Astrocyte (in vitro differentiated cells and primary cell): ENCODE data around the gene PPP2R5A. TPM values are rescaled to one million over a fixed set of nuclear protein-coding genes. Genes with fewer than 3 reads are reported as not detected.
"Not testable (repeated sequence)": the region's sequence is repeated elsewhere in the genome, so short reads cannot be mapped to it uniquely, and the experiment has no call there.

Experiments used
- DNase-seq: peaks from one replicate; pipeline ENCODE4 v3.0.0-alpha.2; 2010; ENCODE audit warnings: low read depth
- FAIRE-seq: peaks from 2 replicates; lab custom pipeline; 2011; peaks lifted over from hg19 to GRCh38; lab: Jason Lieb, UNC
- H2AFZ ChIP-seq: 2 replicates; pipeline ENCODE4 v1.6.0; 2012; ENCODE audit warnings: low read depth, low read length, inconsistent platforms
- H3K27ac ChIP-seq: 2 replicates; pipeline ENCODE4 v1.5.1; 2011; ENCODE audit warnings: low read depth, low read length, inconsistent platforms
- H3K27me3 ChIP-seq: 2 replicates; pipeline ENCODE4 v1.6.0; 2011; ENCODE audit warnings: low read length, inconsistent platforms; ENCODE audit not compliant: insufficient read depth
- H3K36me3 ChIP-seq: 2 replicates; pipeline ENCODE4 v1.5.1; 2011; ENCODE audit warnings: low read length, inconsistent platforms; ENCODE audit not compliant: insufficient read depth
- H3K4me1 ChIP-seq: 2 replicates; pipeline ENCODE4 v1.5.1; 2011; ENCODE audit warnings: low read length, inconsistent platforms; ENCODE audit not compliant: insufficient read depth
- H3K4me2 ChIP-seq: 2 replicates; pipeline ENCODE4 v1.6.0; 2012; ENCODE audit warnings: low read length, inconsistent platforms
- H3K4me3 ChIP-seq: 2 replicates; pipeline ENCODE4 v1.5.1; 2011; ENCODE audit warnings: low read depth, mild to moderate bottlenecking, low read length, inconsistent platforms; ENCODE audit not compliant: insufficient read depth
- H3K79me2 ChIP-seq: 2 replicates; pipeline ENCODE4 v1.6.0; 2012; ENCODE audit warnings: mild to moderate bottlenecking, low read length, inconsistent platforms; ENCODE audit not compliant: insufficient read depth
- H3K9ac ChIP-seq: 2 replicates; pipeline ENCODE4 v1.6.0; 2012; ENCODE audit warnings: mild to moderate bottlenecking, low read length, inconsistent platforms
- H3K9me3 ChIP-seq: 2 replicates; pipeline ENCODE4 v1.5.1; 2012; ENCODE audit warnings: low read depth, mild to moderate bottlenecking, low read length, inconsistent platforms; ENCODE audit not compliant: insufficient read depth
- H4K20me1 ChIP-seq: 2 replicates; pipeline ENCODE4 v1.6.0; 2012; ENCODE audit warnings: low read length, inconsistent platforms; ENCODE audit not compliant: insufficient read depth
- H3K27ac Mint-ChIP-seq: one replicate; pipeline ENCODE4 v1.8.0; 2021; ENCODE audit warnings: mild to moderate bottlenecking, mixed read lengths; ENCODE audit not compliant: unreplicated experiment
- H3K27me3 Mint-ChIP-seq: one replicate; pipeline ENCODE4 v1.8.0; 2021; ENCODE audit warnings: low read depth, mixed read lengths; ENCODE audit not compliant: unreplicated experiment
- H3K36me3 Mint-ChIP-seq: one replicate; pipeline ENCODE4 v1.8.0; 2021; ENCODE audit warnings: low read depth, mixed read lengths; ENCODE audit not compliant: unreplicated experiment
- H3K4me1 Mint-ChIP-seq: one replicate; pipeline ENCODE4 v1.8.0; 2021; ENCODE audit warnings: low read depth, mixed read lengths; ENCODE audit not compliant: unreplicated experiment
- H3K4me3 Mint-ChIP-seq: one replicate; pipeline ENCODE4 v1.8.0; 2021; ENCODE audit warnings: mild to moderate bottlenecking, moderate library complexity, mixed read lengths; ENCODE audit not compliant: unreplicated experiment
- H3K9me3 Mint-ChIP-seq: one replicate; pipeline ENCODE4 v1.8.0; 2021; ENCODE audit warnings: mild to moderate bottlenecking, mixed read lengths; ENCODE audit not compliant: unreplicated experiment
- EZH2 ChIP-seq: IDR thresholded peaks from 2 replicates; pipeline ENCODE4 v1.6.1; 2012; ENCODE audit warnings: mild to moderate bottlenecking, low read length, inconsistent platforms; ENCODE audit not compliant: insufficient read depth
- total RNA-seq: library from RNA; stranded (reverse); gene quantifications from 2 replicates; pipeline ENCODE4 v1.2.1, GENCODE V29; 2021
- TF ChIP-seq, protein P1 (sequence below): IDR thresholded peaks from 2 replicates; pipeline ENCODE4 v1.5.1; 2011; ENCODE audit warnings: low read depth, mild to moderate bottlenecking, inconsistent platforms, low read length, moderate library complexity; ENCODE audit not compliant: insufficient read depth

The PPP2R5A gene
- total RNA-seq, 1 donor from 2014 or later: 13.2 TPM

GRCh38 chr1:212386029-212386428, 100.8 kb downstream of the PPP2R5A start:
- H3K27ac Mint-ChIP-seq: no peak overlapping the region
- H3K27ac ChIP-seq: no peak overlapping the region
- H2AFZ ChIP-seq: no peak overlapping the region
- no peaks in the 10 kb centered on the region for H4K20me1 ChIP-seq
- H3K4me3 ChIP-seq: no peak overlapping the region
- H3K27me3 Mint-ChIP-seq: no peaks in the 10 kb centered on the region
- H3K9me3 ChIP-seq: no peaks in the 10 kb centered on the region
- DNase-seq (no peak), FAIRE-seq (no peak)
- no peak overlapping the region for H3K4me2 ChIP-seq
- H3K9me3 Mint-ChIP-seq: peaks cover 13% of the 10 kb centered on the region
- H3K79me2 ChIP-seq: no peaks in the 10 kb centered on the region
- peaks cover 3% of the 10 kb centered on the region for H3K36me3 ChIP-seq
- H3K4me1 ChIP-seq: no peaks in the 10 kb centered on the region
- H3K27me3 ChIP-seq: no peaks in the 10 kb centered on the region
- H3K4me1 Mint-ChIP-seq: no peaks in the 10 kb centered on the region
- TF ChIP-seq, protein P1, sequence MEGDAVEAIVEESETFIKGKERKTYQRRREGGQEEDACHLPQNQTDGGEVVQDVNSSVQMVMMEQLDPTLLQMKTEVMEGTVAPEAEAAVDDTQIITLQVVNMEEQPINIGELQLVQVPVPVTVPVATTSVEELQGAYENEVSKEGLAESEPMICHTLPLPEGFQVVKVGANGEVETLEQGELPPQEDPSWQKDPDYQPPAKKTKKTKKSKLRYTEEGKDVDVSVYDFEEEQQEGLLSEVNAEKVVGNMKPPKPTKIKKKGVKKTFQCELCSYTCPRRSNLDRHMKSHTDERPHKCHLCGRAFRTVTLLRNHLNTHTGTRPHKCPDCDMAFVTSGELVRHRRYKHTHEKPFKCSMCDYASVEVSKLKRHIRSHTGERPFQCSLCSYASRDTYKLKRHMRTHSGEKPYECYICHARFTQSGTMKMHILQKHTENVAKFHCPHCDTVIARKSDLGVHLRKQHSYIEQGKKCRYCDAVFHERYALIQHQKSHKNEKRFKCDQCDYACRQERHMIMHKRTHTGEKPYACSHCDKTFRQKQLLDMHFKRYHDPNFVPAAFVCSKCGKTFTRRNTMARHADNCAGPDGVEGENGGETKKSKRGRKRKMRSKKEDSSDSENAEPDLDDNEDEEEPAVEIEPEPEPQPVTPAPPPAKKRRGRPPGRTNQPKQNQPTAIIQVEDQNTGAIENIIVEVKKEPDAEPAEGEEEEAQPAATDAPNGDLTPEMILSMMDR: no peak
- no peak overlapping the region for H3K9ac ChIP-seq
- peaks cover 30% of the 10 kb centered on the region for H3K36me3 Mint-ChIP-seq
- H3K4me3 Mint-ChIP-seq: no peak overlapping the region

- no peaks in the 10 kb centered on the region for H3K4me1 ChIP-seq
- TF ChIP-seq EZH2: no peak
- TF ChIP-seq, protein P1: no peak
- no peaks in the 10 kb centered on the region for H4K20me1 ChIP-seq
- no peak overlapping the region for H3K4me2 ChIP-seq
- H3K9me3 ChIP-seq: no peaks in the 10 kb centered on the region
- H3K9ac ChIP-seq: no peak overlapping the region
- no peak overlapping the region for H3K27ac Mint-ChIP-seq
- H3K36me3 ChIP-seq: peaks cover 3% of the 10 kb centered on the region
- no peaks in the 10 kb centered on the region for H3K4me1 Mint-ChIP-seq
- no peak overlapping the region for H3K4me3 ChIP-seq
- H3K27me3 ChIP-seq: no peaks in the 10 kb centered on the region
- H3K4me3 Mint-ChIP-seq: no peak overlapping the region
- H3K9me3 Mint-ChIP-seq: peaks cover 18% of the 10 kb centered on the region
- H3K36me3 Mint-ChIP-seq: peaks cover 31% of the 10 kb centered on the region
- H3K27me3 Mint-ChIP-seq: no peaks in the 10 kb centered on the region
- no peak for FAIRE-seq
- no peak for DNase-seq
- H3K27ac ChIP-seq: no peak overlapping the region
- H3K79me2 ChIP-seq: no peaks in the 10 kb centered on the region
- H2AFZ ChIP-seq: no peak overlapping the region
Measured at GRCh38 chr1:212388985-212389716, 103.9 kb downstream of the PPP2R5A start.

DNA sequence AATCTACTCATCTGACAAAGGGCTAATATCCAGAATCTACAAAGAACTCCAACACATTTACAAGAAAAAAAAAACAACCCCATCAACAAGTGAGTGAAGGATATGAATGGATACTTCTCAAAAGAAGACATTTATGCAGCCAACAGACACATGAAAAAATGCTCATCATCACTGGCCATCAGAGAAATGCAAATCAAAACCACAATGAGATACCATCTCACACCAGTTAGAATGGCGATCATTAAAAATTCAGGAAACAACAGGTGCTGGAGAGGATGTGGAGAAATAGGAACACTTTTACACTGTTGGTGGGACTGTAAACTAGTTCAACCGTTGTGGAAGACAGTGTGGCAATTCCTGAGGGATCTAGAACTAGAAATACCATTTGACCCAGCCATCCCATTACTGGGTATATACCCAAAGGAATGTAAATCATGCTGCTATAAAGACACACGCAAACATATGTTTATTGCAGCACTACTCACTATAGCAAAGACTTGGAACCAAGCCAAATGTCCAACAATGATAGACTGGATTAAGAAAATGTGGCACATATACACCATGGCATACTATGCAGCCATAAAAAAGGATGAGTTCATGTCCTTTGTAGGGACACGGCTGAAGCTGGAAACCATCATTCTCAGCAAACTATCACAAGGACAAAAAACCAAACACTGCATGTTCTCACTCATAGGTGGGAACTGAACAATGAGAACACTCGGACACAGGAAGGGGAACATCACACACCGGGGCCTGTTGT, 110.6 kb downstream of the PPP2R5A start:
- not testable (repeated sequence) for H3K27me3 ChIP-seq, FAIRE-seq, H3K27ac ChIP-seq, H4K20me1 ChIP-seq, H3K27me3 Mint-ChIP-seq, DNase-seq, H3K4me2 ChIP-seq, H3K4me1 Mint-ChIP-seq, H3K4me1 ChIP-seq, H3K79me2 ChIP-seq, H3K4me3 ChIP-seq, H3K4me3 Mint-ChIP-seq, H3K9ac ChIP-seq, H3K9me3 ChIP-seq, H2AFZ ChIP-seq, H3K36me3 ChIP-seq, H3K27ac Mint-ChIP-seq
- peaks cover 30% of the 10 kb centered on the region for H3K36me3 Mint-ChIP-seq
- peaks cover 28% of the 10 kb centered on the region for H3K9me3 Mint-ChIP-seq
